GM19240 (cell line): ENCODE data around the gene CDC45.
"Not testable (repeated sequence)": the region's sequence is repeated elsewhere in the genome, so short reads cannot be mapped to it uniquely, and the experiment has no call there.

Experiments
- DNase-seq: peaks from one replicate; pipeline ENCODE4 v3.0.0; 2011; ENCODE audit warnings: low spot score; ENCODE audit not compliant: insufficient read length

The CDC45 gene

GRCh38 chr22:19526702-19527111 lies 47.0 kb downstream of the CDC45 start:
- no peak for DNase-seq

- no peak for DNase-seq
Measured at GRCh38 chr22:19527321-19527721, 47.6 kb downstream of the CDC45 start.

- no peak for DNase-seq
Measured at GRCh38 chr22:19527861-19528417, 48.2 kb downstream of the CDC45 start.

GRCh38 chr22:19529811-19530210 lies 50.1 kb downstream of the CDC45 start:
- DNase-seq: no peak

GRCh38 chr22:19530751-19531150 lies 51.0 kb downstream of the CDC45 start:
- DNase-seq: no peak

- not testable (repeated sequence) for DNase-seq
Measured at GRCh38 chr22:19531327-19531726, 51.6 kb downstream of the CDC45 start.

- DNase-seq: no peak
Measured at GRCh38 chr22:19533049-19533626, 53.4 kb downstream of the CDC45 start.

- DNase-seq: no peak
Measured at GRCh38 chr22:19533857-19534256, 54.1 kb downstream of the CDC45 start.

GRCh38 chr22:19535001-19535400 lies 55.3 kb downstream of the CDC45 start:
- DNase-seq: no peak

GRCh38 chr22:19536564-19536963 lies 56.8 kb downstream of the CDC45 start:
- DNase-seq: no peak

GRCh38 chr22:19537941-19538488 lies 58.3 kb downstream of the CDC45 start:
- no peak for DNase-seq

- DNase-seq: no peak
Measured at GRCh38 chr22:19540394-19540793, 60.7 kb downstream of the CDC45 start.

GRCh38 chr22:19543970-19544708 lies 64.4 kb downstream of the CDC45 start:
- no peak for DNase-seq

GRCh38 chr22:19545935-19546207 lies 66.2 kb downstream of the CDC45 start:
- DNase-seq: no peak

- DNase-seq: no peak
Measured at GRCh38 chr22:19546680-19547079, 67.0 kb downstream of the CDC45 start.

GRCh38 chr22:19547620-19548019 lies 67.9 kb downstream of the CDC45 start:
- no peak for DNase-seq

- DNase-seq: not testable (repeated sequence)
Measured at GRCh38 chr22:19548427-19548826, 68.7 kb downstream of the CDC45 start.

GRCh38 chr22:19548964-19549363 lies 69.2 kb downstream of the CDC45 start:
- no peak for DNase-seq

- DNase-seq: no peak
Measured at GRCh38 chr22:19549428-19549827, 69.7 kb downstream of the CDC45 start.

- no peak for DNase-seq
Measured at GRCh38 chr22:19550382-19550781, 70.7 kb downstream of the CDC45 start.

GRCh38 chr22:19553201-19553600 lies 73.5 kb downstream of the CDC45 start:
- DNase-seq: no peak

GRCh38 chr22:19554834-19555404 lies 75.2 kb downstream of the CDC45 start:
- no peak for DNase-seq
